Thoracic aorta (tissue), 2 donors: Measurements from ENCODE around the gene ZSCAN12. TPM values are rescaled to one million over a fixed set of nuclear protein-coding genes. Genes with fewer than 3 reads are reported as not detected.

Experiments used
- ATAC-seq: fragments of 150-250 bp; one replicate; pipeline ENCODE4 v1.8.0; 2017; ENCODE audit warnings: low read depth; ENCODE audit not compliant: insufficient number of reproducible peaks, low FRiP score
- DNase-seq: peaks from one replicate; pipeline ENCODE4 v3.0.0-alpha.2; 2020; ENCODE audit warnings: low spot score
- H3K27ac ChIP-seq, 2 donors: fragments of 200-600 bp; sonication (generic); 1 replicate in 1 of 2; 2 replicates in 1 of 2; pipeline ENCODE4 v1.5.1; 2016; ENCODE audit warnings: mild to moderate bottlenecking in 2 of 2, moderate library complexity in 2 of 2
- H3K27me3 ChIP-seq: fragments of 200-600 bp; sonication (generic); replicated peaks from 2 replicates; pipeline ENCODE4 v1.6.0; 2016; ENCODE audit warnings: mild to moderate bottlenecking; ENCODE audit not compliant: insufficient read depth
- H3K36me3 ChIP-seq: fragments of 200-600 bp; sonication (generic); one replicate; pipeline ENCODE4 v1.5.1; 2016
- H3K4me1 ChIP-seq, 2 donors: fragments of 200-600 bp; sonication (generic); 1 replicate in 1 of 2; 2 replicates in 1 of 2; pipeline versions ENCODE4 v1.5.1 to v1.6.0; 2016; ENCODE audit warnings: low read depth in 2 of 2, mild to moderate bottlenecking in 1 of 2; ENCODE audit not compliant: control insufficient read depth in 1 of 2
- H3K4me3 ChIP-seq: fragments of 200-600 bp; sonication (generic); 2 replicates; pipeline ENCODE4 v1.5.1; 2016; ENCODE audit warnings: mild to moderate bottlenecking
- H3K9me3 ChIP-seq: fragments of 200-600 bp; sonication (generic); 2 replicates; pipeline ENCODE4 v1.5.1; 2016
- CTCF ChIP-seq: fragments of 200-600 bp; sonication (generic); IDR thresholded peaks from one replicate; pipeline ENCODE4 v1.5.1; 2019; ENCODE audit warnings: antibody characterized with exemption
- total RNA-seq, 2 donors: library from RNA; depleted of rRNA; stranded (reverse); fragments of >200 nt; gene quantifications; one replicate each; pipeline versions ENCODE4 v1.1.0 to v1.2.3, GENCODE V29; 2016

ZSCAN12 gene
- total RNA-seq, 2 donors from 2014 or later: 1.6 to 4.3 TPM

- ATAC-seq: no peak
- no peak for DNase-seq
- Histone ChIP-seq H3K4me1 (no peaks in the 10 kb centered on the region), H3K27me3 (no peaks in the 10 kb centered on the region), H3K4me3 (no peak overlapping the region), H3K27ac (no peak overlapping the region), H3K9me3 (no peaks in the 10 kb centered on the region), H3K36me3 (no peaks in the 10 kb centered on the region)
- TF ChIP-seq CTCF: no peak
Observed at GRCh38 chr6:28424163-28424562, 24.6 kb upstream of the ZSCAN12 start.

- Histone ChIP-seq H3K27me3 (no peaks in the 10 kb centered on the region), H3K27ac (no peak overlapping the region), H3K9me3 (no peaks in the 10 kb centered on the region), H3K4me1 (no peaks in the 10 kb centered on the region), H3K36me3 (no peaks in the 10 kb centered on the region), H3K4me3 (no peak overlapping the region)
- no peak for TF ChIP-seq CTCF
- no peak for ATAC-seq
- no peak for DNase-seq
Observed at GRCh38 chr6:28423546-28423945, 24.0 kb upstream of the ZSCAN12 start.

- no peak for ATAC-seq
- H3K27ac ChIP-seq: no peak overlapping the region
- no peaks in the 10 kb centered on the region for H3K27me3 ChIP-seq
- no peak for TF ChIP-seq CTCF
- no peaks in the 10 kb centered on the region for H3K36me3 ChIP-seq
- no peaks in the 10 kb centered on the region for H3K4me1 ChIP-seq
- no peak overlapping the region for H3K4me3 ChIP-seq
- no peak for DNase-seq
- H3K9me3 ChIP-seq: no peaks in the 10 kb centered on the region
Observed at GRCh38 chr6:28413681-28414080, 14.1 kb upstream of the ZSCAN12 start.

GRCh38 chr6:28410767-28411166 lies 11.2 kb upstream of the ZSCAN12 start:
- DNase-seq (no peak), ATAC-seq (no peak)
- TF ChIP-seq CTCF: no peak
- no peaks in the 10 kb centered on the region for H3K4me1 ChIP-seq
- no peaks in the 10 kb centered on the region for H3K9me3 ChIP-seq
- H3K27ac ChIP-seq: no peak overlapping the region
- no peak overlapping the region for H3K4me3 ChIP-seq
- H3K36me3 ChIP-seq: no peaks in the 10 kb centered on the region
- H3K27me3 ChIP-seq: no peaks in the 10 kb centered on the region

GRCh38 chr6:28408076-28408802 lies 8.7 kb upstream of the ZSCAN12 start:
- Histone ChIP-seq H3K4me1 (no peaks in the 10 kb centered on the region), H3K36me3 (no peaks in the 10 kb centered on the region), H3K27ac (no peak overlapping the region), H3K9me3 (no peaks in the 10 kb centered on the region), H3K4me3 (no peak overlapping the region), H3K27me3 (no peaks in the 10 kb centered on the region)
- ATAC-seq: no peak
- DNase-seq: no peak
- no peak for TF ChIP-seq CTCF
